ENCODE data around the gene MTA1.

Gene MTA1

DNA sequence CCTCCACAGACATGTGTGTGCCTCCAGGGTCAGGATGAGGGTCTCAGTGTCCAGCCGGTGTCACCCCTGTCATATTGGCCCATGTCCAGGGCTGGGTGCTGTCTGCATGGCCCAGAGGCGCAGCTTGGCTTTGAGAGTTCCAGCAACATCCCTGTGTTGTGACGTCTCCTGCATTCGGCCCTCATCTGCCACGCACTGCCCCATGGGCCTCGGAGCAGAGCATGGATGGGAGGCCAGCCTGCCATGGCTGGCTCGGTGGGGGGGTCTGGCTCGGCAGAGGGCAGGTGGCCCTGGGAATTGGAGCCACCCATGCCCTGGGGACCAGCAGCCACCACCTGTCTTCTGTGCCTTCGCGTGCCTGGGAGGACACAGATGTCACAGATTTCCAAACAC lies 32.1 kb upstream of the MTA1 start:
- DNase-seq, result no peak

DNA sequence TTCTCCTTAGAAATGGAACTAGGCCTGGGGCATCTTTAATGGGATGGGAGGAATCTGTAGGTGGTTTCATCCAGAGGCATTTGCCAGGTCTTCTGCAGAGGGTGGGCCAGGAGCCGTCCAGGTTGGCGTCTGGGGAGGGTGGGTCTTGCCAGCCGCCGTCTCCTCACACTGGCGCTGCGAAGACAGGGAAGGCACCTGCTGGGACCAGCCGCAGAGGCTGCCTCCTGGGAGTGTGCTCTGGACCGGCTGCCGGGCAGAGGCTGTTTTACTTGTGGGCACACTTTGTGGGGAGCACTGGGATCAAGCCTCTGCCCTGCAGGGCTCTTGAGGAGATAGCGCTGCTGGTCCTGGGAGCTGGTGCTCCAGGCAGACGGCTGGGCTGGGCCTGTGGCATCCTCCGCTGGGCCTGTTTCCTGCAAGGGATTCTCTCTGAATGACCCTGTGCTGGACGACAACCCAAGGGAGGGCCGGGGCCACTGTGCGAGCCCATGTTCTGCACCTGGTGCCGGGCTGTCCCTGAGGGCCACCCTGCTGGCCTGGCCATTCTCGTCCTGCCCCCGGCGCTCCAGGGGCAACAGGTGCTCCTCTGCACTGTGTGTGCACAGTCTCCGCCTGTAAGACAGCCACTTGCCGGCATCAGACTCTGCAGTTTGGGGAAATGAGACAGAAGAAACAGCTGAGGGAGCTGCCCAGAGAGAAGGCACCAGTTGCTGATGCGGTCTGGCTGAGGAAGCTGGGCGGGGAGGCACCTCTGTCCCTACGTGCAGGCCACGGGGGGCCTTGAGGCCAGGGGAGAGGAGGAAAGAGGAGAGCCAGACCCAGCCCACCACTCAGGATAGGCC lies 31.3 kb upstream of the MTA1 start:
- DNase-seq, result no peak

- no peak for DNase-seq
These were observed 30.7 kb upstream of the MTA1 start for GRCh38 chr14:105388976-105389375.

DNA sequence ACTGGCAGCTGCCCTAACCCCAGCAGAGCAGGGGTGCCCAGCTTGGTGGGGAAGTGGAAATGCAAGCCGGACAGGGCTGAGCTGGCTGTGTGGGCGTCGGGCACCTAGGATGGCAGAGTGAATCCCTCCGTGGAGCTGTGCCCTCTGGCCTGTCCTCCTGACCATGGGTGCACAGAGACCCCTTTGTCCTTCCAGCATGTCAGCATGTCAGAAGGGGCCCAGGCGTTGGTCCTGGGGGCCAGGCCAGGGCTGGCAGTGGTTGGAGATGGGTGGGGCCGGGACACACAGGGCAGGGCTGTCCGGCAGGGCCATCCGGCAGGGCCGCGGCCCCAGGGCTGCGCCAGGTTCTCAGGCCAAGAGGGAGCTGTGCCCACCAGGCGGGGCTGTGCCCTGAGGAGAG lies 30.1 kb upstream of the MTA1 start:
- DNase-seq, result no peak

GRCh38 chr14:105389976-105390848 lies 29.4 kb upstream of the MTA1 start:
- DNase-seq, result no peak

DNA sequence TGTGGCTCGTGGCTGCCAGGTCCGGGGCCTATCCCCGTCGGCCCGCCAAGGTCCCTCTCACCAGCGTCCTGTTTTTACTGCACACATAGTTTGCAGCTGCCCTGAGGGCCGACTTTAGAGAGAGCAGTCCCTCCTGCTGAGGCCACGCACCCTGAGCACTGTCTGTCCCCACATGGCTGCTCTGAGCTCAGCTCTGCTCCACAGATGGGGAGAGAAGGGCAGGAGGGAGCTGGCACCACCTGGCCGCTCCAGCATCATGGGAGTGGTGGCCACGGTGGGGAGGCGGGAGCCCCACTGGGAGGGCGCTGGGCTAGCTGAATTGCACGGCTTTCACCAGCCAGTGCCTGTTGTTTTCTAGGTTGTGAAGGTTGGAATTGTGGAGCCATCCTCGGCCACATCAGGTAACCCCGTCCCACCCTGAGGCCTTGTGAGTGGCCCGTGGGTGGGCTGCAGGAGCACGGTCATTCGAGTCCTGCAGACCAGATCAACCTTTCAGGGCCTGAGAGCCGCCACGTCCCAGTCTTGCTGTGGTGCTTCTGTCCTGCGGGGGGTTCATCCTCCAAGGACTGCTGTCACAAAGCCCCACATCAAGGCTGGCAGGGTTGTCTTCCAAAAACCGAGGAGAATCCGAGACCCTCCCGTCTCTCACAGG lies 28.7 kb upstream of the MTA1 start:
- no peak for DNase-seq

- no peak for DNase-seq
These were observed 28.1 kb upstream of the MTA1 start for GRCh38 chr14:105391541-105391940.

- no peak for DNase-seq
These were observed 27.2 kb upstream of the MTA1 start for GRCh38 chr14:105392131-105393090.

DNA sequence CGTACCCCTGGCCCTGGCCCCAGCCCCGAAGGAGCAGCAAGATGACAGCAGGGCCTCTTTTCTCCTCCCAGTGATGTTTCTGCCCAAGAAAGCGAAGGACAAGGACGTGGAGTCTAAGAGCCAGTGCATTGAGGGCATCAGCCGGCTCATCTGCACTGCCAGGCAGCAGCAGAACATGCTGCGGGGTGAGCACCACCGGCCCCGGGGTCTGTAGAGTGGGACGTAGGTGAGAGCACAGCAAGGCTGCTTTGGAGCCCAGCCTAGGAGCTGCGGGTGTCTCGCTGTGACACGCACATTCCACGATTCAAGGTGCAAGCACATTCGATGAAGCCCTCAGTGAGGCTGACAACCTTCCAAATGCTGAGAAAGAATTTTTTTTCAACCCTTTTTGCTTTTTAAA lies 26.5 kb upstream of the MTA1 start:
- no peak for DNase-seq

DNA sequence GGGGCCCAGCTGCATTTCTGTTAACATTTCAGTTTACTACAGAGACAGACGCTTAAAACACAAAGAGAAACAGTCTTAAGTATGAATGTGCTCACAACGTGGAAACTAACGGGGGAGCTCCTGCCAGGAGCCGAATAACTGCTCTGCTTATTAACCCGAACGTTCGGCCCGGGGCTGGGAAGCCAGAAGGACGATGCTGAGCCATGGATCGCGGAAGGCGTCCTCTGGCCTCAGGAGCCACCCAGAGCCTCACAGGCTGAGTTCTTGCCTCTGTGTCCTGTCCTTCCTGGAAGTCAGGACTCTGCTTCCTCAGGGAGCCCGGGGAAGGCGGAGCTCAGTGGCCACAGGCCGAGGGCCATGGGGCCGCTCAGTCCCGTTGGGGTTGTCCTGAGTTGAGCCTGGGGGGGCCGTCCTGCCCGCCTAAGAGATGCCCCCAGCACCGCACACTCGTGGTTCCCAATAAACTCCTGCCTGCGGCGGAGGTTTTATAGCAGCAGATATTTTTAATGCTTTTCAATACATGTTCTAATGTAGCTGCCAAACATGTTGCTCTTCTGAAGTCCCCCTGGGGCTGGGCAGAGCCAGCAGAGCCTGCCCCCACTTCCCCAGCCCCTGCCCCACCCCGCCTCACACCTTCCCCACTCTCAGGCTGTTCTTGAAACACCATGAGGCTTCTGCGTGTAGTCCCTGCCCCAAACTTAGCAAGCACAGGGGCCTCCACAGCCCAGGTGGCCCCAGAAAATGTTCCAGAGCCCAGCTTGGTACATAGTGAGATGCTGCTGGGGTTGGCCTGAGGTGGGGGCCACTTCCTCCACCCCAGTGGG lies 24.7 kb upstream of the MTA1 start:
- no peak for DNase-seq

DNA sequence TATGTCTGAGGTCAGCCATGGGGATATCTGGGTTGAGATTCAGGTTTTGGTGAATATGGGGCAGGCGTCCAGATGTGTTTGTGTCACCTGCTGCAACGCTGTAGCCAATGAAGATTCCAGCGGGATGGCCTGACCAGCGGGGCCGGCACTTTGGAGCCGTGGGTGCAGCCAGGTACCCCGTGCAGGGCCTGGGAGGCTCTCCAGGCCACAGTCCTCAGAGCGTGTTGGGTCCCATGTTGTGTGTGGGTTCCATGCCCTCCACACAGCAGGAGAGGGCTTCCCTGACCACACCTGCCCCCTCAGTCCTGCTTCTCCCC lies 24.1 kb upstream of the MTA1 start:
- no peak for DNase-seq

- no peak for DNase-seq
These were observed 22.2 kb upstream of the MTA1 start for GRCh38 chr14:105397350-105397931.

- peak; percentile 84 for DNase-seq
These were observed 21.4 kb upstream of the MTA1 start, which contains the start of gene TEX22 for GRCh38 chr14:105398044-105398725. TSS of gene TEX22 (plus strand) at chr14:105398538. CDS start at chr14:105399341, 803 bp downstream.

GRCh38 chr14:105398726-105399465 lies 20.7 kb upstream of the MTA1 start:
- no peak for DNase-seq

- no peak for DNase-seq
These were observed 20.2 kb upstream of the MTA1 start for GRCh38 chr14:105399466-105399775.

DNA sequence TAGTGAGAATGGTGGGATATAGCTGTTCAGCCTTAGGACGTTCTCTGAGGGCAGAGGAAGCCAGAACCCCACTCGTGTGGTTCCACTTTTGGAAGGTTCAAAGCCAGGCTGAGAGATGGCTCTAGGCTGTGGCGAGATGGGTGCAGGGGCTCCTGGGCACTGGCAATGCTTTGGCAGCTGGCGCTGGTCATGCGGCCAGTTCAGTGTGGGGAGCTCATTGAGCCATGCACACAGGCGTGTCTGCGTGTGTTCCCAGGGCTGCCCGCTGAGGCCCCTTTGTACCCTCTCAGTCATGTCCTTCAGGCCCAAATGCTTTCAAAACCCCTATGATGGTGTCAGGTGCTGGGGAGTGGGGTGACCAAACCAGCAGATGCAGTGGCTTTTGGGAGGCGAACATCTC lies 19.6 kb upstream of the MTA1 start:
- no peak for DNase-seq

DNA sequence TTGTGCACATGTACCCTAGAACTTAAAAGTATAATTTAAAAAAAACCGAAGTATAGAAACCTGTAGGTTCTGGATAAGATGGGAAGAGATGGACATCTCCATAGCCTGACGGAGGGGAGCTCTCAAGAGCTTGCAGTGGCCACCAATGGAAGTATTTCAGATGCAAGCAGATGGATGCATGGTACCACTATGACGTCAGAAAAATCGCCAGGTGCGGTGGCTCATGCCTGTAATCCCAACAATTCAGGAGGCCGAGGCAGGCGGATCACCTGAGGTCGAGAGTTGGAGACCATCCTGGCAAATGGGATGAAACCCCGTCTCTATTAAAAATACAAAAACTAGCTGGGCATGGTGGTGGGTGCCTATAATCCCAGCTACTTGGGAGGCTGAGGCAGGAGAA lies 17.9 kb upstream of the MTA1 start:
- no peak for DNase-seq

DNA sequence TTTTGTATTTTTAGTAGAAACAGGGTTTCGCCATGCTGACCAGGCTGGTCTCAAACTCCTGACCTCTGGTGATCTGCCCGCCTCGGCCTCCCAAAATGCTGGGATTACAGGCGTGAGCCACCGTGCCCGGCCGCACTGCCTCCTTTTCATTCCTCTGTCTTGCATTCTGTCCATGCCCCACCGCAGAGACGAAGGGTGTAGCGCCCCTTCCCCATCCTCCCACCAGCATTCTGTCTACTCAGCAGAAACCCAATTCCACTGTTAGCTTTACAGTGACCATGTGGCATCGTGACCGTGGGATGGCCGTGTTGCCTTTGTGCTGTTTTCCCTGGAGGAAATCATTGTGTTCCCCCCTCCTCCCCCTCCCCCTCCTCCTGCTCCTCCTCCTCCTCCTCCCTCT lies 11.0 kb upstream of the MTA1 start:
- no peak for DNase-seq

- DNase-seq, result no peak
These were observed 10.3 kb upstream of the MTA1 start for GRCh38 chr14:105409364-105409763.

DNA sequence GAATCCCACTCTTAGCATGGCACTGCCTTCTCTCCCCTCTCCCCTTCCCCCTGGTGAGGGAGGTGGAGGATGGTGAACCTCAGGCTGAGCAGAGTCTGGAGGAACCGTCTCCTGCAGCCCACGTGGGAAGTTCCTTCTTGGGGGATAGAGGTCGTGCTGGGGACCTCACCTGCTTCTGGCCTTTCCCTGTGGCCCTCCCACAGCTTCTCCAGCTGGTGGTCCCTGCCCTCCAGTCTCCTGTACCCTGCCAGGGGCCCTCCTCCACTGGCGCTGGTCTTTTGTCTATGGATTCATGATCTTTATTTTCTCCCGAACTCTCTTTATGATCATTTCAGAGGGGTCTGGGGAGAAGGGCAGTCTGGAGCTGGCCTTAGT lies 9.0 kb upstream of the MTA1 start:
- DNase-seq, result no peak

Measured in activated effector memory CD4-positive, alpha-beta T cell treated with Interleukin-2 at 50 U/mL for 16 hours (primary cell).